OCI-LY3 (cell line): ENCODE data around the gene LRRC39.
"Not testable (repeated sequence)": the region's sequence is repeated elsewhere in the genome, so short reads cannot be mapped to it uniquely, and the experiment has no call there.

Experiments
- CTCF ChIP-seq: fragments of 200-600, 300-600 bp; sonication (generic); IDR thresholded peaks from 2 replicates; pipeline ENCODE4 v1.5.1; 2014; ENCODE audit warnings: antibody characterized with exemption, low read length, low read depth
- EZH2phosphoT487 ChIP-seq: fragments of 200-600 bp; shearing (Covaris generic); IDR thresholded peaks from 2 replicates; pipeline ENCODE4 v1.6.1; 2018; ENCODE audit warnings: antibody characterized with exemption, mixed run types, low read depth

DNA sequence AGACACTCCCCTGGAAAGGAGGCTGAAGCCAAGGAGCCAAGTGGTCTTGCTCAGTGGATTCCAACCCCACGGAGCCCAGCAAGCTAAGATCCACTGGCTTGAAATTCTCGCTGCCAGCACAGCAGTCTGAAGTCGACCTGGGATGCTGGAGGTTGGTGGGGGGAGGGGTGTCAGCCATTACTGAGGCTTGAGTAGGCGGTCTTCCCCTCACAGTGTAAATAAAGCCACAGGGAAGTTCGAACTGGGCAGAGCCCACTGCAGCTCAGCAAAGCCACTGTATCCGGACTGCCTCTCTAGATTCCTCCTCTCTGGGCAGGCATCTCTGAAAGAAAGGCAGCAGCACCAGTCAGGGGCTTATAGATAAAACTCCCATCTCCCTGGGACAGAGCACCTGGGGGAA, 22.0 kb upstream of the LRRC39 start:
- TF ChIP-seq CTCF, EZH2phosphoT487: not testable (repeated sequence)
